Activated B cell treated with CpG ODN at 0.5 μM for 24 hours (primary cell): Measurements from ENCODE around the gene MCOLN2. TPM values are rescaled to one million over a fixed set of nuclear protein-coding genes. Genes with fewer than 3 reads are reported as not detected.

Experiments
- ATAC-seq: fragments of 200-7000 bp; cut with Tn5 transposase; one replicate; pipeline ENCODE4 v1.10.0; 2021; ENCODE audit warnings: low read depth, mild to moderate bottlenecking, moderate library complexity
- CTCF ChIA-PET: fragments of 350-600 bp; sonication (Branson Sonifier 250); formaldehyde crosslinking; loops from one replicate; lab custom pipeline; 2021; ENCODE audit warnings: antibody characterized with exemption; lab: Charles Lee
- POLR2A ChIA-PET: fragments of 350-600 bp; sonication (Branson Sonifier 250); formaldehyde crosslinking; loops from one replicate; lab custom pipeline; 2021; ENCODE audit warnings: antibody characterized with exemption; lab: Charles Lee
- DNase-seq: peaks from one replicate; pipeline ENCODE4 v3.0.0; 2022
- H3K27ac Mint-ChIP-seq: one replicate; pipeline ENCODE4 v1.8.0; 2020; ENCODE audit warnings: mixed read lengths
- H3K27me3 Mint-ChIP-seq: one replicate; pipeline ENCODE4 v1.8.0; 2021; ENCODE audit warnings: mixed read lengths
- H3K36me3 Mint-ChIP-seq: one replicate; pipeline ENCODE4 v1.8.0; 2021; ENCODE audit warnings: low read depth, mixed read lengths
- H3K4me1 Mint-ChIP-seq: one replicate; pipeline ENCODE4 v1.8.0; 2021; ENCODE audit warnings: mixed read lengths
- H3K4me3 Mint-ChIP-seq: one replicate; pipeline ENCODE4 v1.8.0; 2020; ENCODE audit warnings: mild to moderate bottlenecking, mixed read lengths
- H3K9me3 Mint-ChIP-seq: one replicate; pipeline ENCODE4 v1.8.0; 2020; ENCODE audit warnings: mixed read lengths
- CTCF ChIP-seq: fragments of 200-600 bp; IDR thresholded peaks from one replicate; pipeline ENCODE4 v1.8.0; 2022; ENCODE audit warnings: antibody characterized with exemption, mild to moderate bottlenecking
- intact Hi-C: fragments of 100-400 bp; cut with micrococcal nuclease; formaldehyde crosslinking; loops from one replicate; pipeline ENCODE4 v1.15.1; 2024
- total RNA-seq: library from RNA; stranded (reverse); gene quantifications from 2 replicates; pipeline ENCODE4 v1.2.3, GENCODE V29; 2022

Gene MCOLN2
- total RNA-seq, 1 donor from 2014 or later: 80.2 TPM

GRCh38 chr1:84985365-84985764 is 11.5 kb downstream of the MCOLN2 start:
- Mint-ChIP-seq H3K36me3 (peaks cover 42% of the 10 kb centered on the region), H3K9me3 (peaks cover 3% of the 10 kb centered on the region), H3K27ac (peak overlapping the region; percentile 27), H3K4me1 (peaks cover 46% of the 10 kb centered on the region), H3K4me3 (no peak overlapping the region), H3K27me3 (no peaks in the 10 kb centered on the region)
- no peak for TF ChIP-seq CTCF
- DNase-seq: no peak
- peak; percentile 53 for ATAC-seq
- ChIA-PET CTCF (interaction anchor here (2.2 kb wide), 1 partner anchor 40 kb away, joined by 9 read pairs; no protein-coding TSS in a partner anchor), POLR2A (interaction anchor here (1.0 kb wide), 1 partner anchor 10 kb away, joined by 4 read pairs; no protein-coding TSS in a partner anchor)
- intact Hi-C loops: loop anchor here (1.0 kb wide), 1 partner anchor 10 kb away; no protein-coding TSS in a partner anchor

- POLR2A ChIA-PET: no interaction called here
- Mint-ChIP-seq H3K27me3 (no peaks in the 10 kb centered on the region), H3K36me3 (peaks cover 49% of the 10 kb centered on the region), H3K4me1 (peaks cover 53% of the 10 kb centered on the region), H3K9me3 (peaks cover 7% of the 10 kb centered on the region), H3K4me3 (no peak overlapping the region), H3K27ac (no peak overlapping the region)
- intact Hi-C loops: no loop called here
- CTCF ChIA-PET: interaction anchor here (1.5 kb wide), 1 partner anchor 37 kb away, joined by 4 read pairs; no protein-coding TSS in a partner anchor
- DNase-seq: no peak
- no peak for ATAC-seq
- TF ChIP-seq CTCF: no peak
Measured at GRCh38 chr1:84982395-84982794, 14.5 kb downstream of the MCOLN2 start.

- peaks cover 22% of the 10 kb centered on the region for H3K36me3 Mint-ChIP-seq
- intact Hi-C loops: no loop called here
- H3K9me3 Mint-ChIP-seq: peaks cover 8% of the 10 kb centered on the region
- H3K27ac Mint-ChIP-seq: peak overlapping the region; percentile 3
- no peak overlapping the region for H3K4me3 Mint-ChIP-seq
- POLR2A ChIA-PET: no interaction called here
- peaks cover 76% of the 10 kb centered on the region for H3K4me1 Mint-ChIP-seq
- ATAC-seq (no peak), DNase-seq (no peak)
- H3K27me3 Mint-ChIP-seq: no peaks in the 10 kb centered on the region
- TF ChIP-seq CTCF: no peak
- CTCF ChIA-PET: interaction anchor here (1.9 kb wide), 1 partner anchor 30 kb away, joined by 6 read pairs; no protein-coding TSS in a partner anchor
Measured at GRCh38 chr1:84975035-84975434, 21.9 kb downstream of the MCOLN2 start.

- H3K27me3 Mint-ChIP-seq: no peaks in the 10 kb centered on the region
- H3K9me3 Mint-ChIP-seq: peaks cover 4% of the 10 kb centered on the region
- no peak for DNase-seq
- ATAC-seq: peak; percentile 29
- peak overlapping the region; percentile 46 for H3K27ac Mint-ChIP-seq
- ChIA-PET POLR2A (no interaction called here), CTCF (interaction anchor here (1.6 to 2.1 kb wide), 3 partner anchors 29 to 54 kb away, joined by 4 to 13 read pairs (median 6); no protein-coding TSS in a partner anchor)
- TF ChIP-seq CTCF: no peak
- H3K4me1 Mint-ChIP-seq: peaks cover 69% of the 10 kb centered on the region
- H3K36me3 Mint-ChIP-seq: peaks cover 30% of the 10 kb centered on the region
- intact Hi-C loops: no loop called here
- H3K4me3 Mint-ChIP-seq: no peak overlapping the region
Measured at GRCh38 chr1:84973498-84974334, 23.2 kb downstream of the MCOLN2 start.
